K562 (cell line): ENCODE data around the gene FMNL2. TPM values are rescaled to one million over a fixed set of nuclear protein-coding genes. Genes with fewer than 3 reads are reported as not detected.

ENCODE experiments used
- ATAC-seq: fragments of 200-7000 bp; cut with Tn5 transposase; 3 replicates; pipeline ENCODE4 v1.9.1; 2020; ENCODE audit warnings: moderate library complexity
- BruUV-seq: library from RNA; stranded (reverse); fragments of 400-500 nt; replicated peaks from 2 replicates; lab custom pipeline; 2021; lab: Mats Ljungman, UMichigan
- CTCF ChIA-PET: fragments of 300-600 bp; formaldehyde crosslinking; extraction: SDS; loops from one replicate; lab custom pipeline; 2021; ENCODE audit warnings: low intra/inter-chr PET ratio; lab: Yijun Ruan, JAX
- POLR2A ChIA-PET: fragments of 300-600, 350-650 bp; sonication (Branson Sonifier 250); formaldehyde crosslinking; extraction: SDS; loops from one replicate; lab custom pipeline; 2021; ENCODE audit warnings: antibody characterized with exemption, inconsistent platforms; lab: Yijun Ruan, JAX
- DNase-seq, 4 experiments: peaks; one replicate each; pipeline versions ENCODE4 v3.0.0 to v3.0.0-alpha.2; 2011 to 2018; ENCODE audit warnings: low spot score in 3 of 4, mixed read lengths in 3 of 4; ENCODE audit errors: extremely low read depth in 1 of 4
- FAIRE-seq: peaks from 2 replicates; lab custom pipeline; 2011; peaks lifted over from hg19 to GRCh38; lab: Jason Lieb, UNC
- H2AFZ ChIP-seq: 2 replicates; pipeline ENCODE4 v1.6.0; 2011; ENCODE audit warnings: low read depth, low read length, control low read depth, inconsistent platforms
- H3K27ac ChIP-seq: fragments of 200-600 bp; 3 replicates; pipeline ENCODE4 v1.8.0; 2011; ENCODE audit warnings: low read depth, mild to moderate bottlenecking, control low read depth, inconsistent platforms, low read length, moderate library complexity, mixed read lengths; ENCODE audit errors: extremely low read depth
- H3K27me3 ChIP-seq, 2 experiments: fragments of 300-600 bp in 1 of 2; 2 replicates in 1 of 2; 3 replicates in 1 of 2; pipeline versions ENCODE4 v1.6.0 to v1.8.0; 2011; ENCODE audit warnings: inconsistent platforms in 2 of 2, low read length in 2 of 2, mild to moderate bottlenecking in 1 of 2, mixed read lengths in 1 of 2, moderate library complexity in 1 of 2; ENCODE audit not compliant: control insufficient read depth in 2 of 2, insufficient read depth in 2 of 2
- H3K36me3 ChIP-seq: fragments of 300-600 bp; 3 replicates; pipeline ENCODE4 v1.8.0; 2011; ENCODE audit warnings: mild to moderate bottlenecking, low read length, inconsistent platforms; ENCODE audit not compliant: control insufficient read depth, insufficient read depth
- H3K4me1 ChIP-seq, 2 experiments: fragments of 200-600 bp in 1 of 2; replicated peaks in 1 of 2; 2 replicates in 1 of 2; 3 replicates in 1 of 2; pipeline versions ENCODE4 v1.5.1 to v1.8.0; 2011; ENCODE audit warnings: inconsistent platforms in 2 of 2, low read length in 2 of 2, mild to moderate bottlenecking in 1 of 2, mixed read lengths in 1 of 2, moderate library complexity in 1 of 2; ENCODE audit not compliant: control insufficient read depth in 2 of 2, insufficient read depth in 2 of 2
- H3K4me2 ChIP-seq: 2 replicates; pipeline ENCODE4 v1.6.1; 2011; ENCODE audit warnings: low read length, control low read depth, inconsistent platforms, mixed read lengths; ENCODE audit not compliant: insufficient read depth
- H3K4me3 ChIP-seq: fragments of 200-600 bp; sonication (generic), shearing (Covaris generic); 2 replicates; pipeline ENCODE4 v1.5.1; 2016; ENCODE audit warnings: control low read depth, inconsistent platforms
- H3K79me2 ChIP-seq: fragments of 200-600 bp; 3 replicates; pipeline ENCODE4 v1.8.0; 2011; ENCODE audit warnings: low read length, inconsistent platforms; ENCODE audit not compliant: control insufficient read depth, insufficient read depth
- H3K9ac ChIP-seq, 2 experiments: 2 replicates each; pipeline versions ENCODE4 v1.6.0 to v1.6.1; 2011; ENCODE audit warnings: low read depth in 2 of 2, low read length in 2 of 2, control low read depth in 1 of 2, inconsistent platforms in 1 of 2, mild to moderate bottlenecking in 1 of 2, mixed read lengths in 1 of 2; ENCODE audit not compliant: insufficient read depth in 1 of 2
- H3K9me1 ChIP-seq: one replicate; pipeline ENCODE4 v1.6.0; 2011; ENCODE audit warnings: inconsistent platforms, mild to moderate bottlenecking, low read length, moderate library complexity; ENCODE audit not compliant: control insufficient read depth, insufficient read depth
- H3K9me3 ChIP-seq: replicated peaks from 2 replicates; pipeline ENCODE4 v1.5.1; 2011; ENCODE audit warnings: low read depth, low read length, inconsistent platforms; ENCODE audit not compliant: control insufficient read depth, insufficient read depth
- H4K20me1 ChIP-seq: replicated peaks from 2 replicates; pipeline ENCODE4 v1.6.1; 2011; ENCODE audit warnings: low read length, inconsistent platforms, mixed read lengths; ENCODE audit not compliant: control insufficient read depth, insufficient read depth
- ARID2 ChIP-seq: fragments of 450-650 bp; IDR thresholded peaks from 2 replicates; pipeline ENCODE4 v1.6.1; 2017; ENCODE audit warnings: antibody characterized with exemption, mild to moderate bottlenecking
- FOXM1 ChIP-seq, 2 experiments: fragments of 450-650 bp in 1 of 2; sonication (generic) in 1 of 2; formaldehyde crosslinking in 1 of 2; IDR thresholded peaks; 2 replicates each; pipeline versions ENCODE4 v1.6.1 to v1.9.0; 2017 to 2022; ENCODE audit warnings: low read depth in 2 of 2, mild to moderate bottlenecking in 2 of 2, missing genetic modification reagents in 1 of 2, moderate library complexity in 1 of 2
- GABPB1 ChIP-seq: sonication (generic); formaldehyde crosslinking; IDR thresholded peaks from 2 replicates; pipeline ENCODE4 v1.8.0; 2022; ENCODE audit warnings: mild to moderate bottlenecking, missing genetic modification reagents
- KAT8 ChIP-seq: fragments of 450-650 bp; IDR thresholded peaks from 2 replicates; pipeline ENCODE4 v1.6.1; 2016; ENCODE audit warnings: low read depth, mild to moderate bottlenecking
- MAZ ChIP-seq, 2 experiments: fragments of 450-650 bp in 1 of 2; sonication (generic) in 1 of 2; formaldehyde crosslinking; IDR thresholded peaks in 1 of 2; conservative IDR thresholded peaks in 1 of 2; 2 replicates each; pipeline versions ENCODE4 v1.4.0 to v1.5.0; 2020; ENCODE audit warnings: mild to moderate bottlenecking in 1 of 2, missing genetic modification reagents in 1 of 2
- NBN ChIP-seq: fragments of 450-650 bp; IDR thresholded peaks from 2 replicates; pipeline ENCODE4 v1.6.1; 2016; ENCODE audit warnings: low read depth, mild to moderate bottlenecking
- PHTF2 ChIP-seq: fragments of 250-450 bp; sonication (Bioruptor Pico); IDR thresholded peaks from 2 replicates; pipeline ENCODE4 v1.5.0; 2021; ENCODE audit warnings: mild to moderate bottlenecking
- PYGO2 ChIP-seq: fragments of 450-650 bp; IDR thresholded peaks from 2 replicates; pipeline ENCODE4 v1.6.1; 2016; ENCODE audit warnings: mild to moderate bottlenecking, missing genetic modification characterization, moderate library complexity, missing compliant biosample characterization
- SPI1 ChIP-seq: IDR thresholded peaks from 2 replicates; pipeline ENCODE4 v1.6.1; 2011; ENCODE audit warnings: low read depth, low read length, control low read depth, borderline replicate concordance
- TCF3 ChIP-seq: sonication (generic); formaldehyde crosslinking; IDR thresholded peaks from 2 replicates; pipeline ENCODE4 v1.4.0; 2020; ENCODE audit warnings: mild to moderate bottlenecking, missing genetic modification reagents
- TRIM28 ChIP-seq: fragments of 450-650 bp; IDR thresholded peaks from 2 replicates; pipeline ENCODE4 v1.6.1; 2017
- USF1 ChIP-seq: sonication (generic); formaldehyde crosslinking; IDR thresholded peaks from 2 replicates; pipeline ENCODE4 v1.9.0; 2022; ENCODE audit warnings: mild to moderate bottlenecking, missing genetic modification reagents
- ZNF24 ChIP-seq: fragments of 450-650 bp; IDR thresholded peaks from 2 replicates; pipeline ENCODE4 v1.6.1; 2016
- ZNF551 ChIP-seq: fragments of 250-450 bp; sonication (Bioruptor Pico); IDR thresholded peaks from 2 replicates; pipeline ENCODE4 v1.5.0; 2021; ENCODE audit warnings: mild to moderate bottlenecking, moderate library complexity
- WGBS: fragments of 100-300 bp; shearing (Covaris generic); methylation state at CpG from one replicate; pipeline ENCODE4 v1.1.6; 2016; ENCODE audit warnings: low coverage, mixed read lengths; ENCODE audit not compliant: insufficient coverage; ENCODE audit errors: missing lambda C conversion rate; 5-methylcytosine and 5-hydroxymethylcytosine counted together
- in situ Hi-C: fragments of 300-500 bp; cut with MboI; formaldehyde crosslinking; loops from 4 replicates; pipeline ENCODE4 v1.15.0; 2018; ENCODE audit warnings: inconsistent platforms, mixed read lengths
- intact Hi-C: fragments of 100-400 bp; cut with micrococcal nuclease; formaldehyde crosslinking; loops from 2 replicates; pipeline ENCODE4 v1.14.2; 2022
- polyA plus RNA-seq, 8 experiments: library from polyadenylated mRNA; depleted of rRNA in 4 of 8; stranded (reverse) in 5 of 8; unstranded in 3 of 8; fragments of >200 nt; fragmentation: Nextera tagmentation in 2 of 8; fragmentation: Illumina TruSeq in 1 of 8; extraction: Ambion mirVana in 2 of 8; extraction: Trizol in 1 of 8; gene quantifications; 2 replicates each; pipeline versions ENCODE4 v1.2.1 to v1.2.3, GENCODE V29; 2011 to 2014; ENCODE audit warnings: inconsistent platforms in 1 of 8, missing spikeins in 1 of 8
- total RNA-seq, 7 experiments: library from RNA; depleted of rRNA in 6 of 7; stranded (reverse); fragments of >200 nt in 6 of 7; fragmentation: Illumina TruSeq in 2 of 7; extraction: Trizol in 2 of 7; gene quantifications; 2 replicates each; pipeline versions ENCODE4 v1.2.1 to v1.2.3, GENCODE V29; 2011 to 2021; ENCODE audit warnings: low replicate concordance in 1 of 7
- TF ChIP-seq, protein P1 (sequence below): fragments of 450-650 bp; IDR thresholded peaks from 2 replicates; pipeline ENCODE4 v1.7.0; 2016; ENCODE audit warnings: borderline replicate concordance

FMNL2 gene
- total and polyA plus RNA-seq, 9 of the 15 experiments (the other 6 are each of a cell fraction or from before 2014, with no cell fraction given): 0.15 to 0.49 (median 0.24) TPM; not detected in 1

DNA sequence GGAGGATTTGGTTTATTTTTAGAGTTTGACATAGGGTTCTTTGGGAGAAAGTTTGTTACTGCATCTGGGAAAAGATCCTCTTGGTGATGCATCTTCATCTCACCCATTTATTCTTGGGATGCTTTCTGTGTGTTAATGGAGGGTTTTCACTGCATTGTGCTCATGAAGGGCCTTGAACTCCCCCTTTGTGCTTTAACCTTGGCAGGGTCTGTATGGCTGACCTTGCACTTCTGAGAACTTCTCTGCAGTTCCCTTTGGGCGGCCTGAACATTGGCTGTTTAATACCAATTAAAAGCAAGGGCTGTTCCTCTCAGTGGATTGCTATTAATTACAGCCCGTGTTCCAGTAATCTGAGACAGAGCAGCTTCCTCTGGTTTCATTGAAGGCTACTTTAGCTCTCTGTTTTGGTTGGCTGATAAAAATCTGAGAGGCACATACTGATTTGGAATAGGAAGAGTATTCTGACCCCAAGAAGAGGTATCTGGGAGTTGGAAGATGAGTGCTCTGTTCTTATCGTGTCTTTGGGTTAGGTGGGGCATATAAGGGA lies 37.5 kb downstream of the FMNL2 start:
- POLR2A ChIA-PET: interaction anchor here (0.6 kb wide), 1 partner anchor 30 kb away, joined by 3 read pairs; no protein-coding TSS in a partner anchor
- BruUV-seq: no TSS peak
- H3K79me2 ChIP-seq: no peaks in the 10 kb centered on the region
- H3K4me2 ChIP-seq: no peak overlapping the region
- CTCF ChIA-PET: no interaction called here
- H3K9ac ChIP-seq: no peak overlapping the region
- H3K27ac ChIP-seq: no peak overlapping the region
- no peaks in the 10 kb centered on the region for H3K9me3 ChIP-seq
- H4K20me1 ChIP-seq: no peaks in the 10 kb centered on the region
- DNase-seq: no peak
- in situ Hi-C loops (no loop called here), intact Hi-C loops (no loop called here)
- no peak for FAIRE-seq
- H3K9me1 ChIP-seq: no peaks in the 10 kb centered on the region
- H2AFZ ChIP-seq: no peak overlapping the region
- no peak overlapping the region for H3K4me3 ChIP-seq
- H3K4me1 ChIP-seq: no peaks in the 10 kb centered on the region
- no peaks in the 10 kb centered on the region for H3K36me3 ChIP-seq
- TF ChIP-seq, protein P1, sequence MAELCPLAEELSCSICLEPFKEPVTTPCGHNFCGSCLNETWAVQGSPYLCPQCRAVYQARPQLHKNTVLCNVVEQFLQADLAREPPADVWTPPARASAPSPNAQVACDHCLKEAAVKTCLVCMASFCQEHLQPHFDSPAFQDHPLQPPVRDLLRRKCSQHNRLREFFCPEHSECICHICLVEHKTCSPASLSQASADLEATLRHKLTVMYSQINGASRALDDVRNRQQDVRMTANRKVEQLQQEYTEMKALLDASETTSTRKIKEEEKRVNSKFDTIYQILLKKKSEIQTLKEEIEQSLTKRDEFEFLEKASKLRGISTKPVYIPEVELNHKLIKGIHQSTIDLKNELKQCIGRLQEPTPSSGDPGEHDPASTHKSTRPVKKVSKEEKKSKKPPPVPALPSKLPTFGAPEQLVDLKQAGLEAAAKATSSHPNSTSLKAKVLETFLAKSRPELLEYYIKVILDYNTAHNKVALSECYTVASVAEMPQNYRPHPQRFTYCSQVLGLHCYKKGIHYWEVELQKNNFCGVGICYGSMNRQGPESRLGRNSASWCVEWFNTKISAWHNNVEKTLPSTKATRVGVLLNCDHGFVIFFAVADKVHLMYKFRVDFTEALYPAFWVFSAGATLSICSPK: no peak
- TF ChIP-seq USF1 (CRISPR knock-in tag) (no peak), ZNF24 (no peak), NBN (no peak), MAZ (CRISPR knock-in tag; conservative IDR thresholded peaks at IDR 0.05 in 1 of 2, IDR thresholded peaks at IDR 0.05 in 1 of 2) (no peak), PHTF2 (CRISPR knock-in tag) (no peak), TCF3 (CRISPR knock-in tag) (no peak), PYGO2 (tag) (no peak), SPI1 (no peak), ZNF551 (CRISPR knock-in tag) (no peak), FOXM1 (IDR thresholded peaks at IDR 0.05; ENCODE audit: low read depth) (no peak), FOXM1 (CRISPR knock-in tag; IDR thresholded peaks at IDR 0.05; ENCODE audit: low read depth) (no peak), TRIM28 (no peak), GABPB1 (CRISPR knock-in tag) (no peak), ARID2 (no peak), KAT8 (no peak)
- no peaks in the 10 kb centered on the region for H3K27me3 ChIP-seq
- WGBS: 0% methylated on average over 3 of the region's 3 CpGs
- no peak for ATAC-seq
